Transverse colon (tissue), 4 donors: ENCODE results near the gene LMAN2L. TPM values are rescaled to one million over a fixed set of nuclear protein-coding genes. Genes with fewer than 3 reads are reported as not detected.

Experiments used
- DNase-seq: peaks from one replicate; pipeline ENCODE4 v3.0.0-alpha.2; 2019
- H3K27ac ChIP-seq, 4 donors: fragments of 200-600 bp; sonication (generic); 2 replicates each; pipeline ENCODE4 v1.5.1; 2016 to 2018; ENCODE audit warnings: inconsistent platforms in 4 of 4
- H3K27me3 ChIP-seq: fragments of 200-600 bp; sonication (generic); 2 replicates; pipeline ENCODE4 v1.5.1; 2017; ENCODE audit warnings: inconsistent platforms
- H3K36me3 ChIP-seq, 4 donors: fragments of 200-600 bp; sonication (generic); 2 replicates each; pipeline ENCODE4 v1.5.1; 2017 to 2019; ENCODE audit warnings: inconsistent platforms in 4 of 4
- H3K4me1 ChIP-seq, 4 donors: fragments of 200-600 bp; sonication (generic); 2 replicates each; pipeline ENCODE4 v1.5.1; 2017 to 2020; ENCODE audit warnings: inconsistent platforms in 4 of 4
- H3K4me3 ChIP-seq, 4 donors: fragments of 200-600 bp; sonication (generic); 1 replicate in 1 of 4; 2 replicates in 3 of 4; pipeline versions ENCODE4 v1.5.1 to v1.6.1; 2017 to 2019; ENCODE audit warnings: inconsistent platforms in 4 of 4
- H3K9me3 ChIP-seq, 2 donors: fragments of 200-600 bp; sonication (generic); 2 replicates each; pipeline ENCODE4 v1.5.1; 2017 to 2019; ENCODE audit warnings: inconsistent platforms in 2 of 2
- CTCF ChIP-seq, 5 experiments: fragments of 200-600 bp in 3 of 5; fragments of 450-650 bp in 2 of 5; sonication (generic) in 3 of 5; IDR thresholded peaks; 1 replicate in 2 of 5; 2 replicates in 3 of 5; pipeline ENCODE4 v1.5.1; 2016 to 2017; ENCODE audit warnings: antibody characterized with exemption in 5 of 5, inconsistent platforms in 3 of 5, mild to moderate bottlenecking in 2 of 5, moderate library complexity in 1 of 5
- EP300 ChIP-seq: sonication (generic); formaldehyde crosslinking; IDR thresholded peaks from one replicate; pipeline ENCODE4 v1.6.1; 2017; ENCODE audit warnings: antibody characterized with exemption, low read depth
- POLR2A ChIP-seq: fragments of 450-650 bp; IDR thresholded peaks from one replicate; pipeline ENCODE4 v1.6.1; 2016; ENCODE audit warnings: antibody characterized with exemption, mild to moderate bottlenecking, moderate library complexity
- POLR2AphosphoS5 ChIP-seq, 3 donors: sonication (generic); formaldehyde crosslinking; IDR thresholded peaks; one replicate each; pipeline ENCODE4 v1.6.1; 2016; ENCODE audit warnings: antibody characterized with exemption in 3 of 3
- WGBS, 2 donors: methylation state at CpG; one replicate each; pipeline ENCODE4 v1.1.5; 2018; ENCODE audit warnings: low coverage in 1 of 2; 5-methylcytosine and 5-hydroxymethylcytosine counted together
- in situ Hi-C, 4 donors: fragments of 200-750 bp; cut with MboI; loops; one replicate each; pipeline versions ENCODE4 v1.15.0 to v1.15.1; 2017; ENCODE audit warnings: low sequenced_read_pairs in 3 of 4, low pct_ligation_motif_present in 1 of 4, low pct_unique_long_range_greater_than_20kb in 1 of 4
- intact Hi-C: fragments of 100-400 bp; cut with DNase I; formaldehyde crosslinking; loops from one replicate; pipeline ENCODE4 v1.15.1; 2023; ENCODE audit warnings: low total_unique reads
- total RNA-seq, 4 donors: library from RNA; depleted of rRNA; stranded (reverse); fragments of >200 nt; gene quantifications; one replicate each; pipeline ENCODE4 v1.1.0, GENCODE V29; 2016

LMAN2L gene
- total RNA-seq, 4 donors from 2014 or later = 16.7 to 27.3 (median 19.0) TPM

DNA sequence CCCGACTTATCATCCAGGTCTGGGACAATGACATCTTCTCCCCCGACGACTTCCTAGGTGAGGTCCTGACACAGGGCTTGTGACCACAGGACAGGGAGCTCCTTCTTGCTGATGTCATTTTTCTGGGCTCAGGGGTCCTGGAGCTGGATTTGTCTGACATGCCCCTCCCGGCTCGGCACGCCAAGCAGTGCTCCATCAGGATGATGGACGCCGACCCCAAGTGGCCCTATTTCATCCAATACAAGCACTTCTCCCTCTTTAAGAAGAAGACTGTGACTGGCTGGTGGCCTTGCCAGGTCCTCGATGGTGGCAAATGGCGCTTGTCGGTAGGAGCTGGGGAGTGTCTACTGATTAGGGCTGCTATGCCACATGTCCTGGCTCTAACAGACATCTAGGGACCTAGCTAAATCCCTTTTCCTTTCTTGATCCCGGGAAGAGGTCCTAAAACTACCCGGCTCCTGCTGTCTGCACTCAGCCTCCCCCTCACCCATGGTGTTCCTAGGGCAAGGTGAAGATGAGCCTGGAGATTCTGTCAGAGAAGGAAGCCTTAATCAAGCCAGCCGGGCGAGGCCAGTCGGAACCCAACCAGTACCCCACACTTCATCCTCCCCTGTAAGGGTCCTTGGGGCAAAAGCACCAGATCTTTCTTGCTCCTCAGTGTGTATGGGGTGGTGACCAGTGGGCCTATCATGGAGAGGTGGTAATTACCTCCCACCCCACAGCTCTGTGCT, 36.7 kb downstream of the LMAN2L start:
- H3K27ac ChIP-seq = no peak overlapping the region

GRCh38 chr2:96702098-96702785, 37.6 kb downstream of the LMAN2L start:
- DNase-seq = no peak
- Histone ChIP-seq H3K27me3 (no peaks in the 10 kb centered on the region), H3K9me3 (no peaks in the 10 kb centered on the region), H3K36me3 (peaks cover 0 to 17% (median 8%) of the 10 kb centered on the region in 4 donors), H3K27ac (no peak overlapping the region), H3K4me1 (no peaks in the 10 kb centered on the region), H3K4me3 (no peak overlapping the region)
- intact Hi-C loops (no loop called here), in situ Hi-C loops (no loop called here)
- WGBS, 2 donors = 79 to 91% methylated on average over 6 to 14 of the region's 17 CpGs
- TF ChIP-seq POLR2A (no peak), EP300 (no peak), CTCF (IDR thresholded peaks at IDR 0.05) (no peak), POLR2AphosphoS5 (IDR thresholded peaks at IDR 0.05) (no peak)

More for the DNA sequence above, 36.7 kb downstream of the LMAN2L start:
- Histone ChIP-seq H3K27me3 (no peaks in the 10 kb centered on the region), H3K4me1 (no peaks in the 10 kb centered on the region), H3K9me3 (no peaks in the 10 kb centered on the region), H3K36me3 (peaks cover 0 to 21% (median 8%) of the 10 kb centered on the region in 4 donors), H3K4me3 (no peak overlapping the region)
- DNase-seq = no peak
- in situ Hi-C loops (no loop called here), intact Hi-C loops (no loop called here)
- WGBS, 2 donors = 97% methylated on average over 16 of the region's 16 CpGs; no CpG with 5 or more reads in 1 of the 2 donors
- TF ChIP-seq POLR2A (no peak), EP300 (no peak), POLR2AphosphoS5 (IDR thresholded peaks at IDR 0.05) (no peak), CTCF (IDR thresholded peaks at IDR 0.05) (no peak)

DNA sequence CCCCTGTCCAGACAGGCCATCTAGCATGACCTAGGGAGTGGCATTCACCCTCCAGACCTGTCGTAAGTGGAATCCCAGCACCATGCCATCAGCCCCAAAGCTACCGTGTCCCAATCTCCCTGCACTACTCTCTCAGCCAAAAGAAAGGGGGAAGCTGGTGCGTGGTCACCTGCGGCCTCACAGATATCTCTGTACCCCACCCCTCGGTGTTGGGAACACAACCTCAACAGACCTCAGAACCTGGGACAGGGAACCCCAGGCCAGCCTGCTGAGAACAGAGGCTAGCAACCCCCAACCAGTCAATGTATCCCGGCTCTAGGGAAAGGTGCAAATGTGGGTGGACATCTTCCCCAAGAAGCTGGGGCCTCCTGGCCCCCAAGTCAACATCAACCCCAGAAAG, 38.2 kb downstream of the LMAN2L start:
- Histone ChIP-seq H3K27me3 (no peaks in the 10 kb centered on the region), H3K4me1 (no peaks in the 10 kb centered on the region), H3K4me3 (no peak overlapping the region), H3K9me3 (no peaks in the 10 kb centered on the region), H3K36me3 (peaks cover 0 to 11% (median 6%) of the 10 kb centered on the region in 4 donors), H3K27ac (no peak overlapping the region)
- WGBS, 2 donors = 90 to 100% methylated on average over 1 to 6 of the region's 6 CpGs
- in situ Hi-C loops = no loop called here
- TF ChIP-seq EP300 (no peak), POLR2AphosphoS5 (IDR thresholded peaks at IDR 0.05) (no peak), CTCF (IDR thresholded peaks at IDR 0.05) (no peak), POLR2A (no peak)
- intact Hi-C loops = no loop called here
- no peak for DNase-seq

DNA sequence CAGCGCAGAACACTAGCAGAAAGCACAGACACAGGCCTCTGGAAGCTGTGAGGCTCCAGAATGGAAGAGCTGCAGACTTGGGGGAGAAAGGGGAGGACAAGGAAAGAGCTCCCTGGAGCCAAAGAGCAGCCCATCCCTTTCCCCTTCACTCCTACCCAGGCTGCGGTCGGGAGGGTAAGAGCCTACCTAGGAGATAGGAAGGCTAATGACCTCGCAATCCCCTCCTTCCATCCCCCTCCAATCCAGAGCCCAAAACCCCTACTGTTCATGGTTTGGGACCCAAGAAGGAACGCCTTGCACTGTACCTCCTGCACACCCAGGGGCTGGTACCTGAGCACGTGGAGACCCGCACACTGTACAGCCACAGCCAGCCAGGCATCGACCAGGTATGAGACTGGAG, 39.8 kb downstream of the LMAN2L start:
- H3K27me3 ChIP-seq = no peaks in the 10 kb centered on the region
- no peak for DNase-seq
- 94% methylated on average over 8 of the region's 8 CpGs; no CpG with 5 or more reads in 1 of the 2 donors for WGBS, 2 donors
- intact Hi-C loops = no loop called here
- TF ChIP-seq EP300 (no peak), POLR2A (no peak), POLR2AphosphoS5 (IDR thresholded peaks at IDR 0.05) (no peak), CTCF (IDR thresholded peaks at IDR 0.05) (no peak)
- H3K4me3 ChIP-seq = no peak overlapping the region
- no peaks in the 10 kb centered on the region for H3K4me1 ChIP-seq
- H3K9me3 ChIP-seq = no peaks in the 10 kb centered on the region
- H3K36me3 ChIP-seq = no peaks in the 10 kb centered on the region
- in situ Hi-C loops = no loop called here
- no peak overlapping the region for H3K27ac ChIP-seq
